Body of pancreas (tissue), 4 donors: Measurements from ENCODE around the gene AXL. TPM values are rescaled to one million over a fixed set of nuclear protein-coding genes. Genes with fewer than 3 reads are reported as not detected.
A peak's percentile ranks its signal among the peaks of the same experiment; 100 is the strongest.

Source experiments
- ATAC-seq: fragments of 150-250 bp; one replicate; pipeline ENCODE4 v1.9.1; 2016
- DNase-seq, 4 donors: peaks; one replicate each; pipeline ENCODE4 v3.0.0-alpha.2; 2019
- H3K27ac ChIP-seq, 4 donors: fragments of 200-600 bp; sonication (generic); 1 replicate in 3 of 4; 2 replicates in 1 of 4; pipeline versions ENCODE4 v1.5.1 to v1.6.1; 2016 to 2019; ENCODE audit warnings: mild to moderate bottlenecking in 1 of 4, mixed read lengths in 1 of 4, moderate library complexity in 1 of 4
- H3K27me3 ChIP-seq, 2 donors: fragments of 200-600 bp; sonication (generic); one replicate each; pipeline ENCODE4 v1.6.0; 2016; ENCODE audit warnings: mild to moderate bottlenecking in 1 of 2
- H3K36me3 ChIP-seq, 2 donors: fragments of 200-600 bp; sonication (generic); replicated peaks in 1 of 2; 2 replicates each; pipeline ENCODE4 v1.5.1; 2016; ENCODE audit warnings: low read depth in 2 of 2; ENCODE audit not compliant: insufficient read depth in 1 of 2
- H3K4me1 ChIP-seq: fragments of 200-600 bp; sonication (generic); one replicate; pipeline ENCODE4 v1.6.0; 2016
- H3K4me3 ChIP-seq, 2 donors: fragments of 200-600 bp; sonication (generic); 1 replicate in 1 of 2; 2 replicates in 1 of 2; pipeline ENCODE4 v1.5.1; 2016 to 2019
- H3K9me3 ChIP-seq, 3 donors: fragments of 200-600 bp; sonication (generic); 1 replicate in 2 of 3; 2 replicates in 1 of 3; pipeline ENCODE4 v1.5.1; 2016
- CTCF ChIP-seq, 7 experiments: fragments of 450-650 bp in 4 of 7; fragments of 200-600 bp in 3 of 7; sonication (generic) in 3 of 7; IDR thresholded peaks; one replicate each; pipeline ENCODE4 v1.5.1; 2016 to 2019; ENCODE audit warnings: antibody characterized with exemption in 7 of 7
- POLR2A ChIP-seq, 3 donors: fragments of 450-650 bp; IDR thresholded peaks; one replicate each; pipeline ENCODE4 v1.6.1; 2016; ENCODE audit warnings: antibody characterized with exemption in 3 of 3, mild to moderate bottlenecking in 2 of 3
- WGBS, 2 donors: methylation state at CpG; one replicate each; pipeline ENCODE4 v1.1.5; 2017; 5-methylcytosine and 5-hydroxymethylcytosine counted together
- intact Hi-C: fragments of 100-400 bp; cut with DNase I; formaldehyde crosslinking; loops from one replicate; pipeline ENCODE4 v1.15.1; 2023
- total RNA-seq, 2 donors: library from RNA; depleted of rRNA; stranded (reverse); fragments of >200 nt; gene quantifications; one replicate each; pipeline ENCODE4 v1.1.0, GENCODE V29; 2016

The AXL gene
- total RNA-seq, 2 donors from 2014 or later, result 14.2 to 15.0 TPM

- no peak for TF ChIP-seq CTCF (IDR thresholded peaks at IDR 0.05)
- TF ChIP-seq POLR2A (IDR thresholded peaks at IDR 0.05), result no peak
- peak in 2 of 4 donors; percentile 48 for DNase-seq
- Histone ChIP-seq H3K27ac (peak overlapping the region in 2 of 4 donors; percentile 59 to 72), H3K4me1 (peaks cover 20% of the 10 kb centered on the region), H3K27me3 (no peaks in the 10 kb centered on the region), H3K4me3 (no peak overlapping the region), H3K9me3 (no peaks in the 10 kb centered on the region), H3K36me3 (peaks cover 21 to 32% of the 10 kb centered on the region in 2 donors)
- intact Hi-C loops, result no loop called here
- 49 to 55% methylated on average over 4 of the region's 4 CpGs for WGBS, 2 donors
- peak; percentile 12 for ATAC-seq
Observed at GRCh38 chr19:41299755-41300089, 80.7 kb downstream of the AXL start.

GRCh38 chr19:41300555-41300954 is 81.5 kb downstream of the AXL start:
- H3K36me3 ChIP-seq, result peaks cover 19 to 31% of the 10 kb centered on the region in 2 donors
- no peaks in the 10 kb centered on the region for H3K9me3 ChIP-seq
- TF ChIP-seq CTCF (IDR thresholded peaks at IDR 0.05), result no peak
- no peak for TF ChIP-seq POLR2A (IDR thresholded peaks at IDR 0.05)
- no peak overlapping the region for H3K4me3 ChIP-seq
- H3K4me1 ChIP-seq, result peaks cover 20% of the 10 kb centered on the region
- WGBS, 2 donors, result 88 to 98% methylated on average over 6 of the region's 6 CpGs
- intact Hi-C loops, result no loop called here
- ATAC-seq (no peak), DNase-seq (no peak)
- no peaks in the 10 kb centered on the region for H3K27me3 ChIP-seq
- peak overlapping the region in 2 of 4 donors; percentile 59 to 72 for H3K27ac ChIP-seq

- Histone ChIP-seq H3K9me3 (no peaks in the 10 kb centered on the region), H3K4me3 (no peak overlapping the region), H3K27ac (no peak overlapping the region), H3K4me1 (peaks cover 8% of the 10 kb centered on the region), H3K27me3 (no peaks in the 10 kb centered on the region), H3K36me3 (peaks cover 23 to 36% of the 10 kb centered on the region in 2 donors)
- WGBS, 2 donors, result 75 to 87% methylated on average over 17 to 18 of the region's 21 CpGs
- no peak for ATAC-seq
- TF ChIP-seq CTCF (IDR thresholded peaks at IDR 0.05) (no peak), POLR2A (IDR thresholded peaks at IDR 0.05) (no peak)
- intact Hi-C loops, result no loop called here
- DNase-seq, result no peak
Observed at GRCh38 chr19:41302624-41303351, 83.8 kb downstream of the AXL start.

- ATAC-seq, result no peak
- H3K4me1 ChIP-seq, result peaks cover 12% of the 10 kb centered on the region
- WGBS, 2 donors, result 88 to 100% methylated on average over 4 to 13 of the region's 14 CpGs
Observed at GRCh38 chr19:41303954-41304353, 84.9 kb downstream of the AXL start.

More at GRCh38 chr19:41303954-41304353, 84.9 kb downstream of the AXL start:
- Histone ChIP-seq H3K36me3 (peaks cover 23 to 36% of the 10 kb centered on the region in 2 donors), H3K9me3 (no peaks in the 10 kb centered on the region), H3K4me3 (no peak overlapping the region), H3K27me3 (no peaks in the 10 kb centered on the region), H3K27ac (no peak overlapping the region)
- no peak for DNase-seq
- TF ChIP-seq POLR2A (IDR thresholded peaks at IDR 0.05) (no peak), CTCF (IDR thresholded peaks at IDR 0.05) (no peak)
- intact Hi-C loops, result no loop called here
